Renal cortex interstitium (tissue), 11 donors: ENCODE data around the gene CARNS1. TPM values are rescaled to one million over a fixed set of nuclear protein-coding genes. Genes with fewer than 3 reads are reported as not detected.
A peak's percentile ranks its signal among the peaks of the same experiment; 100 is the strongest.
"Not testable (repeated sequence)": the region's sequence is repeated elsewhere in the genome, so short reads cannot be mapped to it uniquely, and the experiment has no call there.

Experiments used
- DNase-seq, 11 donors: peaks; one replicate each; pipeline ENCODE4 v3.0.0-alpha.2; 2013; ENCODE audit warnings: low read depth in 9 of 11, low spot score in 4 of 11; ENCODE audit errors: extremely low read depth in 1 of 11
- polyA plus RNA-seq, 3 donors: library from polyadenylated mRNA; unstranded; fragments of 120-200 nt; gene quantifications; one replicate each; pipeline ENCODE4 v1.2.1, GENCODE V29; 2013; ENCODE audit not compliant: insufficient read length in 3 of 3

CARNS1 gene
- polyA plus RNA-seq, 3 donors = 2.0 to 5.2 (median 2.7) TPM

GRCh38 chr11:67391304-67392182, 23.9 kb upstream of the CARNS1 start, which contains the start of gene RAD9A:
TSS of gene RAD9A (plus strand) at chr11:67391986. CDS start at chr11:67392045, 59 bp downstream.
- DNase-seq = peak; percentile 80 to 95 (median 91)

- no peak for DNase-seq
Measured at GRCh38 chr11:67392183-67392715, 23.2 kb upstream of the CARNS1 start.

- no peak for DNase-seq
Measured at GRCh38 chr11:67393437-67393836, 22.0 kb upstream of the CARNS1 start.

- DNase-seq = no peak
Measured at GRCh38 chr11:67393990-67394389, 21.5 kb upstream of the CARNS1 start.

GRCh38 chr11:67395555-67396258, 19.8 kb upstream of the CARNS1 start:
- DNase-seq = no peak

- DNase-seq = no peak
Measured at GRCh38 chr11:67396259-67396581, 19.3 kb upstream of the CARNS1 start.

- no peak for DNase-seq
Measured at GRCh38 chr11:67396587-67397389, 18.7 kb upstream of the CARNS1 start.

GRCh38 chr11:67397536-67397935, 17.9 kb upstream of the CARNS1 start:
- no peak for DNase-seq

GRCh38 chr11:67397986-67398660, 17.4 kb upstream of the CARNS1 start:
- DNase-seq = no peak

- DNase-seq = no peak
Measured at GRCh38 chr11:67398661-67399563, 16.6 kb upstream of the CARNS1 start.

- DNase-seq = no peak
Measured at GRCh38 chr11:67400251-67400941, 15.1 kb upstream of the CARNS1 start.

- DNase-seq = no peak
Measured at GRCh38 chr11:67400942-67401494, 14.5 kb upstream of the CARNS1 start.

GRCh38 chr11:67401495-67402191, 13.8 kb upstream of the CARNS1 start, which contains the start of gene PPP1CA:
TSS of gene PPP1CA (minus strand) at chr11:67401858. CDS start at chr11:67401782, 76 bp downstream.
- peak in 10 of 11 donors; percentile 69 to 89 (median 84) for DNase-seq

GRCh38 chr11:67402192-67402839, 13.2 kb upstream of the CARNS1 start:
- not testable (repeated sequence) for DNase-seq

- not testable (repeated sequence) for DNase-seq
Measured at GRCh38 chr11:67403085-67403484, 12.4 kb upstream of the CARNS1 start.
